Endothelial cell (in vitro differentiated cells): ENCODE results near the gene PARP3. TPM values are rescaled to one million over a fixed set of nuclear protein-coding genes. Genes with fewer than 3 reads are reported as not detected.

Experiments used
- DNase-seq: peaks from one replicate; pipeline ENCODE4 v3.0.0; 2021; ENCODE audit warnings: low spot score
- H3K27ac Mint-ChIP-seq: one replicate; pipeline ENCODE4 v1.8.0; 2021; ENCODE audit warnings: mixed read lengths, inconsistent platforms; ENCODE audit not compliant: unreplicated experiment
- H3K27me3 Mint-ChIP-seq: one replicate; pipeline ENCODE4 v1.8.0; 2021; ENCODE audit warnings: mild to moderate bottlenecking, moderate library complexity, mixed read lengths, inconsistent platforms; ENCODE audit not compliant: unreplicated experiment
- H3K36me3 Mint-ChIP-seq: one replicate; pipeline ENCODE4 v1.8.0; 2021; ENCODE audit warnings: mild to moderate bottlenecking, low read depth, mixed read lengths, inconsistent platforms; ENCODE audit not compliant: unreplicated experiment
- H3K4me1 Mint-ChIP-seq: one replicate; pipeline ENCODE4 v1.8.0; 2021; ENCODE audit warnings: mild to moderate bottlenecking, mixed read lengths, inconsistent platforms; ENCODE audit not compliant: unreplicated experiment
- H3K4me3 Mint-ChIP-seq: one replicate; pipeline ENCODE4 v1.8.0; 2021; ENCODE audit warnings: mild to moderate bottlenecking, mixed read lengths, inconsistent platforms; ENCODE audit not compliant: unreplicated experiment
- H3K9me3 Mint-ChIP-seq: one replicate; pipeline ENCODE4 v1.8.0; 2021; ENCODE audit warnings: mixed read lengths, inconsistent platforms; ENCODE audit not compliant: unreplicated experiment
- total RNA-seq: library from RNA; stranded (reverse); fragmentation: NEBNext Ultra II Directional; extraction: Animal tissue kit (Norgen Biotek cat#: 25700); gene quantifications from one replicate; pipeline ENCODE4 v1.2.1, GENCODE V29; 2021; ENCODE audit not compliant: unreplicated experiment
- TF ChIP-seq, protein P1 (sequence below): fragments of 200-600 bp; sonication (generic); IDR thresholded peaks from one replicate; pipeline ENCODE4 v1.5.0; 2021; ENCODE audit warnings: antibody characterized with exemption; ENCODE audit not compliant: unreplicated experiment

The PARP3 gene
- total RNA-seq, 1 donor from 2014 or later = 4.6 TPM

DNA sequence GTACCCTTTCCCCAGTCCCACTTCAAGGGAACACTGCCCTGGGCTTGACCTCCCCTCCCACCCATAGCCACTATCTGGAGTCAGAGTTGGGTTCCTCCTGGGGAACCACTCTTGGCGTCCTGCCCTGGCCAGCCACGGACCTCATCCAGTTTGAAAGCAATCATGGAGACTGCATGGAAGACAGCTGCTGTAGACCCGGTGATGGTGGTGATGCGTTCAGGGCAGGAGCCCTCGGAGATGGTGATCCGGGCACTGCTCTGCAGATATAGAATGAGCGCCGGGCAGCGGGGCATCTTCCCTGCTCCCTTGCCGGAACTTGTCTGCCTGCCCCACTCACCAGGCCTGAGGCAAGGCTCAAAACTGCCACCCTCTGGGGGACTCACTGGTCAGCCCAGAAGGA lies 18.2 kb downstream of the PARP3 start:
- peaks cover 12% of the 10 kb centered on the region for H3K27me3 Mint-ChIP-seq
- no peak for DNase-seq

DNA sequence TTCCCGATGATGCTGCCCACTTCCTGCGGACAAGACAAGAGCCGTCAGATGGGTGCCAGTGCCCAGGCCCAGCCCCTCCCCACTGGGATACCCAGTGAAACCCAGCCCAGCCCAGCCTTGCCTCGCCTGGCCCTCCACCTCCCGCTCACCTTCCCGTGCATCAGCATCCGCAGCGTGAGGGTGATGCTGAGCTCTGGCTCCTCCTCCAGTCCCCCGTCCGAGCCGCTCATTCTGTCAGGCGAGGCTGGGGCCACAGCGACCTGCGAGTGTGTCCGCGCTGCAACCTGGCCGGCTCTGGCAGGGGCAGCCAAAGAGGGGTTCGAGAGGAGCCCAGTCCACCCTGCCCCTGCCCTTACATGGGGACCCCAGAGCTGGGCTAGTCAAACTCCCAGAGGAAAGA lies 18.8 kb downstream of the PARP3 start:
- H3K4me1 Mint-ChIP-seq = peaks cover 9% of the 10 kb centered on the region
- H3K27ac Mint-ChIP-seq = no peak overlapping the region
- H3K9me3 Mint-ChIP-seq = no peaks in the 10 kb centered on the region
- H3K36me3 Mint-ChIP-seq = peaks cover 4% of the 10 kb centered on the region
- H3K4me3 Mint-ChIP-seq = no peak overlapping the region
- peaks cover 17% of the 10 kb centered on the region for H3K27me3 Mint-ChIP-seq
- DNase-seq = no peak
- TF ChIP-seq, protein P1, sequence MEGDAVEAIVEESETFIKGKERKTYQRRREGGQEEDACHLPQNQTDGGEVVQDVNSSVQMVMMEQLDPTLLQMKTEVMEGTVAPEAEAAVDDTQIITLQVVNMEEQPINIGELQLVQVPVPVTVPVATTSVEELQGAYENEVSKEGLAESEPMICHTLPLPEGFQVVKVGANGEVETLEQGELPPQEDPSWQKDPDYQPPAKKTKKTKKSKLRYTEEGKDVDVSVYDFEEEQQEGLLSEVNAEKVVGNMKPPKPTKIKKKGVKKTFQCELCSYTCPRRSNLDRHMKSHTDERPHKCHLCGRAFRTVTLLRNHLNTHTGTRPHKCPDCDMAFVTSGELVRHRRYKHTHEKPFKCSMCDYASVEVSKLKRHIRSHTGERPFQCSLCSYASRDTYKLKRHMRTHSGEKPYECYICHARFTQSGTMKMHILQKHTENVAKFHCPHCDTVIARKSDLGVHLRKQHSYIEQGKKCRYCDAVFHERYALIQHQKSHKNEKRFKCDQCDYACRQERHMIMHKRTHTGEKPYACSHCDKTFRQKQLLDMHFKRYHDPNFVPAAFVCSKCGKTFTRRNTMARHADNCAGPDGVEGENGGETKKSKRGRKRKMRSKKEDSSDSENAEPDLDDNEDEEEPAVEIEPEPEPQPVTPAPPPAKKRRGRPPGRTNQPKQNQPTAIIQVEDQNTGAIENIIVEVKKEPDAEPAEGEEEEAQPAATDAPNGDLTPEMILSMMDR = no peak

More for the DNA sequence above, 18.2 kb downstream of the PARP3 start:
- no peak overlapping the region for H3K4me3 Mint-ChIP-seq
- TF ChIP-seq, protein P1 = no peak
- no peaks in the 10 kb centered on the region for H3K9me3 Mint-ChIP-seq
- H3K4me1 Mint-ChIP-seq = peaks cover 5% of the 10 kb centered on the region
- H3K36me3 Mint-ChIP-seq = peaks cover 4% of the 10 kb centered on the region
- no peak overlapping the region for H3K27ac Mint-ChIP-seq

DNA sequence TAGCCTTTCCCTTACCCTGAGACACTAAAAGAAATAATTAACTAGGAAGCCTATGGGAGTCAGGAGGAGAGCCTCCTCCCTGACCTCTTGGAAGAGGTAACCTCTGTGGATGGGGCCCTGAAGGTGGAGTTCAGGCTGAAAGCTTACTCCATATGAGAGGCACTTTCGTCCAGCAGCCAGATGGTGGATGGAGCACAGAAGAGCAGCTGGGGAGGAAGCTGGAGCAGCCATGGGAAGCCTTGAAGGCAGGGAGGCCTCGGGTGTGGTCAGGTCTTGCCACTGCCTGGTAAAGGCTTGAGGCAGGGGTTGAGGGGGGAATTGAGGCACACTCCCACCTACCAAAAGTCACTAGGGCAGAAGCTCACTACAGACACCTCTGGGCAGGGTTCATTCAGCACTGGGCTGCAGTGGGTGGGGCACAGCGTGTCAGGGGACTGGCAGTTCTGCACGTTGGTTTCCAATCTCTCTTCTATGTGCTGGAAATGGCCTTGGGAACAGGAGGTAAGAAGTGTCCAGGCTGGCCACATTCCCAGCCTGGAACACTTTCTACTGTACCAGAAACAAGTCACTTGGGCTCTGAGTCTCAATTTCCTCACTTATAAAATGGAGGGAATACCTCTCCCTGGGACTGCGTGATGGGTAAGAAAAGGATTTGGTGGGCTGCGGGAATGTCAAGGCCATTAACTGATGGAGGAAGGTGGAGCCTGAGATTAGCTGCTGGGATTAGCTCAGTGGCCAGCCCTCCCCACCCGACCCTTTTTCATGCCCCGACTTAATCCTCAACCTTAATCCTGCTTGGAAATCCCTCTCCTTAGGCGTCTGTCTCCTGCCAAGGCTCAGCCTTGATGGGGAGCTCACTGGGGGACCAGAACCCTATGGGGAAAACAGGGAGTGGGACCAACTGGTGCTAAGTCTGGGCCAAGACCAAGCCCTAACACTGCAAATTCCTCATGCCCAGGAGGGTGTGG lies 19.7 kb downstream of the PARP3 start:
- Mint-ChIP-seq H3K27ac (no peak overlapping the region), H3K4me1 (peaks cover 9% of the 10 kb centered on the region), H3K9me3 (no peaks in the 10 kb centered on the region), H3K36me3 (peaks cover 4% of the 10 kb centered on the region), H3K4me3 (no peak overlapping the region), H3K27me3 (peaks cover 17% of the 10 kb centered on the region)
- TF ChIP-seq, protein P1 = no peak
- no peak for DNase-seq

DNA sequence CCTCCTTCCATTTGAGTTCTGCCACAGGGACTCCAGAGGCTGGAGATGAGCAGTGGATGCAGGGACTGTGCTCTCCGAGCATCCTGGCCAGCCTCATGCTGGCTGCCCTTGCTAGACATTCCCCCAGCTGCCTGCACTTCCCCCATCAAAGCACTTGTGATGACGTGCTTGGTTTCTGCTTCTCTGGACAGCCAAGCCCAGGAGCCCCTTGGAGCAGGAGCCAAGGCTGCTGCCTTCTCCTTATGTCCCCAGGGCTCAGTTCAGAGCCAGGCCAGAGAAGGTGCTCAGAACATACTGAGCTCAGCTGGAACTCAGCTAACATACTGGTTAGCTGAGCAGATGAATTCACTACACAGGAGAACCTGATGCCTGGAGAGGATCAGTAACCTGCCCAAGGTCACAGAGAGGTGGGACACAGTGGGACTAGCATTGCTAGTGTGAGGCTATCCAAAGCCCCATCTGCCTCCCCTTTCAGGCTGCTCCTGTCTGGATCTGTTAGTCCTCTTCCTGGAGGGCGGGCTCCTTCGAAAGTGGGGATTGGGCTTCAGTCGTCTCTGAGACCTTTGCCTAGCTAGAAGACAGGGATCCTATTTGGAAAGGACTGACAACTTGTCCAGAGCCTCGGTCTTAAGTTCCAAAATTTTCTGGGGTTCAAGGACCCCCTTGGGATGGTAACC lies 20.8 kb downstream of the PARP3 start:
- DNase-seq = no peak
- Mint-ChIP-seq H3K27ac (no peak overlapping the region), H3K9me3 (no peaks in the 10 kb centered on the region), H3K27me3 (peaks cover 17% of the 10 kb centered on the region), H3K4me1 (peaks cover 9% of the 10 kb centered on the region), H3K36me3 (peaks cover 4% of the 10 kb centered on the region), H3K4me3 (no peak overlapping the region)
- TF ChIP-seq, protein P1 = no peak
